IMR-90 (cell line): Measurements from ENCODE around the gene PRSS1. TPM values are rescaled to one million over a fixed set of nuclear protein-coding genes. Genes with fewer than 3 reads are reported as not detected.

Experiments
- ATAC-seq: fragments of 200-7000 bp; cut with Tn5 transposase; 2 replicates; pipeline ENCODE4 v1.9.1; 2020; ENCODE audit warnings: low read depth, mild to moderate bottlenecking, moderate library complexity
- BruUV-seq: library from RNA; stranded (reverse); fragments of 400-500 nt; replicated peaks from 2 replicates; lab custom pipeline; 2021; lab: Mats Ljungman, UMichigan
- CTCF ChIA-PET: fragments of 300-600 bp; formaldehyde crosslinking; extraction: SDS; loops from one replicate; lab custom pipeline; 2021; ENCODE audit warnings: antibody characterized with exemption; lab: Yijun Ruan, JAX
- POLR2A ChIA-PET: fragments of 300-600 bp; sonication (Branson Sonifier 250); formaldehyde crosslinking; loops from one replicate; lab custom pipeline; 2022; ENCODE audit warnings: antibody characterized with exemption; ENCODE audit not compliant: unreplicated experiment; lab: Charles Lee
- DNase-seq: peaks from one replicate; pipeline ENCODE4 v3.0.0; 2013
- H2AFZ ChIP-seq: replicated peaks from 2 replicates; pipeline ENCODE3; 2013; ENCODE audit warnings: low read length, mild to moderate bottlenecking; ENCODE audit not compliant: poor library complexity
- H2AK5ac ChIP-seq: 2 replicates; pipeline ENCODE4 v1.6.1; 2013; ENCODE audit warnings: low read depth, low read length, inconsistent platforms
- H2AK9ac ChIP-seq: replicated peaks from 2 replicates; pipeline ENCODE3; 2013; ENCODE audit warnings: mild to moderate bottlenecking, low read depth, low read length, moderate library complexity; ENCODE audit not compliant: poor library complexity
- H2BK120ac ChIP-seq: 2 replicates; pipeline ENCODE4 v1.6.1; 2013; ENCODE audit warnings: low read depth, low read length, inconsistent platforms
- H2BK15ac ChIP-seq: 3 replicates; pipeline ENCODE4 v1.6.1; 2013; ENCODE audit warnings: low read depth, low read length, inconsistent platforms
- H2BK20ac ChIP-seq: 2 replicates; pipeline ENCODE4 v1.6.1; 2013; ENCODE audit warnings: low read depth, mild to moderate bottlenecking, inconsistent platforms, low read length, moderate library complexity
- H2BK5ac ChIP-seq: 2 replicates; pipeline ENCODE4 v1.6.1; 2013; ENCODE audit warnings: mild to moderate bottlenecking, low read depth, low read length, inconsistent platforms; ENCODE audit not compliant: poor library complexity, severe bottlenecking
- H3K14ac ChIP-seq: replicated peaks from 2 replicates; pipeline ENCODE4 v1.6.1; 2013; ENCODE audit warnings: low read depth, low read length, inconsistent platforms
- H3K18ac ChIP-seq: 2 replicates; pipeline ENCODE4 v1.6.1; 2013; ENCODE audit warnings: low read depth, low read length, control low read depth
- H3K23ac ChIP-seq: 2 replicates; pipeline ENCODE4 v1.6.1; 2013; ENCODE audit warnings: low read depth, low read length, inconsistent platforms
- H3K27ac ChIP-seq: 2 replicates; pipeline ENCODE4 v1.5.1; 2013; ENCODE audit warnings: mild to moderate bottlenecking, control low read depth, low read length; ENCODE audit not compliant: insufficient read depth
- H3K27me3 ChIP-seq: 2 replicates; pipeline ENCODE4 v1.6.1; 2013; ENCODE audit warnings: low read length; ENCODE audit not compliant: control insufficient read depth, insufficient read depth
- H3K36me3 ChIP-seq: 2 replicates; pipeline ENCODE4 v1.6.1; 2013; ENCODE audit warnings: low read length, mixed read lengths; ENCODE audit not compliant: control insufficient read depth, insufficient read depth
- H3K4ac ChIP-seq: 2 replicates; pipeline ENCODE4 v1.6.1; 2013; ENCODE audit warnings: low read depth, low read length, inconsistent platforms
- H3K4me1 ChIP-seq: 2 replicates; pipeline ENCODE4 v1.6.1; 2013; ENCODE audit warnings: low read length, mixed read lengths; ENCODE audit not compliant: control insufficient read depth, insufficient read depth
- H3K4me2 ChIP-seq: 2 replicates; pipeline ENCODE4 v1.6.1; 2013; ENCODE audit warnings: low read depth, mild to moderate bottlenecking, control low read depth, low read length, moderate library complexity
- H3K4me3 ChIP-seq: 2 replicates; pipeline ENCODE4 v1.5.1; 2013; ENCODE audit warnings: low read depth, mild to moderate bottlenecking, control low read depth, low read length, moderate library complexity; ENCODE audit not compliant: insufficient read depth
- H3K56ac ChIP-seq: 2 replicates; pipeline ENCODE4 v1.6.1; 2013; ENCODE audit warnings: low read length, inconsistent platforms; ENCODE audit not compliant: insufficient read depth; ENCODE audit errors: extremely low read depth
- H3K79me1 ChIP-seq, 2 experiments: 2 replicates each; pipeline ENCODE4 v1.6.1; 2013; ENCODE audit warnings: low read length in 2 of 2, inconsistent platforms in 1 of 2, low read depth in 1 of 2
- H3K9ac ChIP-seq: 2 replicates; pipeline ENCODE4 v1.6.1; 2013; ENCODE audit warnings: low read depth, low read length, control low read depth
- H3K9me1 ChIP-seq: 2 replicates; pipeline ENCODE4 v1.6.1; 2013; ENCODE audit warnings: low read length, inconsistent platforms; ENCODE audit not compliant: insufficient read depth
- H3K9me3 ChIP-seq: 2 replicates; pipeline ENCODE4 v1.6.1; 2013; ENCODE audit warnings: low read length; ENCODE audit not compliant: control insufficient read depth, insufficient read depth
- H4K20me1 ChIP-seq: 2 replicates; pipeline ENCODE4 v1.6.1; 2013; ENCODE audit warnings: low read length, inconsistent platforms; ENCODE audit not compliant: insufficient read depth
- H4K5ac ChIP-seq: 2 replicates; pipeline ENCODE4 v1.6.1; 2013; ENCODE audit warnings: mild to moderate bottlenecking, low read depth, low read length, control low read depth
- H4K8ac ChIP-seq, 2 experiments: 2 replicates each; pipeline ENCODE4 v1.6.1; 2013; ENCODE audit warnings: low read depth in 2 of 2, low read length in 2 of 2, control low read depth in 1 of 2, inconsistent platforms in 1 of 2
- H4K91ac ChIP-seq: 2 replicates; pipeline ENCODE4 v1.6.1; 2013; ENCODE audit warnings: low read depth, low read length, inconsistent platforms; ENCODE audit not compliant: insufficient read depth
- BHLHE40 ChIP-seq: fragments of 150-350 bp; IDR thresholded peaks from 2 replicates; pipeline ENCODE4 v1.6.1; 2016; ENCODE audit warnings: mild to moderate bottlenecking, low read depth, low read length
- CEBPB ChIP-seq: IDR thresholded peaks from 2 replicates; pipeline ENCODE4 v1.6.1; 2012; ENCODE audit warnings: low read depth, low read length, improper control_type of control experiment
- CHD1 ChIP-seq: IDR thresholded peaks from 2 replicates; pipeline ENCODE4 v1.6.1; 2012; ENCODE audit warnings: low read depth, low read length, improper control_type of control experiment
- CTCF ChIP-seq: conservative IDR thresholded peaks from 2 replicates; pipeline ENCODE4 v1.5.1; 2012; ENCODE audit warnings: mild to moderate bottlenecking, low read depth, low read length, improper control_type of control experiment
- ELK1 ChIP-seq: fragments of 150-350 bp; IDR thresholded peaks from 2 replicates; pipeline ENCODE4 v1.6.1; 2016; ENCODE audit warnings: low read depth, mild to moderate bottlenecking, low read length, moderate library complexity, borderline replicate concordance
- FOS ChIP-seq: fragments of 150-350 bp; IDR thresholded peaks from 2 replicates; pipeline ENCODE4 v1.6.1; 2016; ENCODE audit warnings: low read depth, low read length
- MAFK ChIP-seq: IDR thresholded peaks from 2 replicates; pipeline ENCODE4 v1.6.1; 2012; ENCODE audit warnings: low read depth, low read length, improper control_type of control experiment
- MAZ ChIP-seq: IDR thresholded peaks from 2 replicates; pipeline ENCODE4 v1.6.1; 2012; ENCODE audit warnings: low read depth, mild to moderate bottlenecking, low read length, improper control_type of control experiment, moderate library complexity, borderline replicate concordance
- MXI1 ChIP-seq: IDR thresholded peaks from 2 replicates; pipeline ENCODE4 v1.6.1; 2012; ENCODE audit warnings: low read depth, mild to moderate bottlenecking, low read length, moderate library complexity, borderline replicate concordance
- NFE2L2 ChIP-seq: fragments of 150-350 bp; IDR thresholded peaks from 2 replicates; pipeline ENCODE4 v1.6.1; 2016; ENCODE audit warnings: low read depth, mild to moderate bottlenecking, low read length
- POLR2A ChIP-seq: IDR thresholded peaks from 2 replicates; pipeline ENCODE4 v1.6.1; 2012; ENCODE audit warnings: mild to moderate bottlenecking, low read depth, low read length
- RAD21 ChIP-seq: IDR thresholded peaks from 2 replicates; pipeline ENCODE4 v1.6.1; 2012; ENCODE audit warnings: low read length, improper control_type of control experiment
- RCOR1 ChIP-seq: IDR thresholded peaks from 2 replicates; pipeline ENCODE4 v1.6.1; 2012; ENCODE audit warnings: mild to moderate bottlenecking, low read length, improper control_type of control experiment; ENCODE audit not compliant: insufficient replicate concordance
- RFX5 ChIP-seq: IDR thresholded peaks from 2 replicates; pipeline ENCODE4 v1.8.0; 2012; ENCODE audit warnings: low read depth, mild to moderate bottlenecking, low read length, moderate library complexity
- SMC3 ChIP-seq: fragments of 150-350 bp; IDR thresholded peaks from 2 replicates; pipeline ENCODE4 v1.6.1; 2016; ENCODE audit warnings: low read depth, mild to moderate bottlenecking, antibody characterized with exemption, low read length, moderate library complexity
- USF2 ChIP-seq: fragments of 150-350 bp; IDR thresholded peaks from 2 replicates; pipeline ENCODE4 v1.6.1; 2017; ENCODE audit warnings: mild to moderate bottlenecking, antibody characterized with exemption, low read length, low read depth
- WGBS, 2 experiments: methylation state at CpG; one replicate each; pipeline versions ENCODE4 v1.1.5 to v1.1.7; 2013; ENCODE audit warnings: missing lambda C conversion rate in 2 of 2; ENCODE audit not compliant: insufficient read length in 1 of 2; ENCODE audit errors: extremely low coverage in 2 of 2; 5-methylcytosine and 5-hydroxymethylcytosine counted together
- dilution Hi-C: fragments of 300-500 bp; cut with HindIII; formaldehyde crosslinking; loops from one replicate; pipeline ENCODE4 v1.14.3; 2018; ENCODE audit warnings: low sequenced_read_pairs; ENCODE audit not compliant: unreplicated experiment
- in situ Hi-C: fragments of 300-500 bp; cut with MboI; formaldehyde crosslinking; loops from 3 replicates; pipeline ENCODE4 v1.14.3; 2019; ENCODE audit warnings: low sequenced_read_pairs, inconsistent platforms, mixed read lengths
- intact Hi-C: fragments of 100-400 bp; cut with micrococcal nuclease; formaldehyde crosslinking; loops from 2 replicates; pipeline ENCODE4 v1.10.0; 2022
- polyA plus RNA-seq, 3 experiments: library from polyadenylated mRNA; depleted of rRNA; stranded (reverse); fragments of >200 nt; gene quantifications; 2 replicates each; pipeline ENCODE4 v1.2.3, GENCODE V29; 2012; ENCODE audit warnings: low replicate concordance in 1 of 3
- total RNA-seq: library from RNA; depleted of rRNA; stranded (reverse); fragments of >200 nt; gene quantifications from 2 replicates; pipeline ENCODE4 v1.2.3, GENCODE V29; 2012

The PRSS1 gene
- total and polyA plus RNA-seq, 2 of the 4 experiments (the other 2 are of a cell fraction): not detected

GRCh38 chr7:142767451-142767850, 18.2 kb downstream of the PRSS1 start:
- in situ Hi-C loops (no loop called here), dilution Hi-C loops (no loop called here), intact Hi-C loops (no loop called here)
- Histone ChIP-seq H3K9me3 (no peaks in the 10 kb centered on the region), H2BK20ac (no peak overlapping the region), H3K36me3 (no peaks in the 10 kb centered on the region), H2AK5ac (no peak overlapping the region), H4K8ac (no peak overlapping the region), H3K18ac (no peak overlapping the region), H3K23ac (no peak overlapping the region), H3K4me2 (no peak overlapping the region), H3K9me1 (no peaks in the 10 kb centered on the region), H2AK9ac (no peak overlapping the region), H2AFZ (no peak overlapping the region), H2BK120ac (no peak overlapping the region), H3K4me3 (no peak overlapping the region), H3K79me1 (no peaks in the 10 kb centered on the region), H3K4ac (no peak overlapping the region), H2BK5ac (no peak overlapping the region), H3K4me1 (no peaks in the 10 kb centered on the region), H3K9ac (no peak overlapping the region), H3K27ac (no peak overlapping the region), H3K56ac (no peak overlapping the region), H2BK15ac (no peak overlapping the region), H4K5ac (no peak overlapping the region), H4K20me1 (no peaks in the 10 kb centered on the region), H3K14ac (no peak overlapping the region), H3K27me3 (peaks cover 8% of the 10 kb centered on the region; the same call in 1 of the 2 replicates), H4K91ac (no peak overlapping the region)
- ChIA-PET CTCF (interaction anchor here (1.0 kb wide), 1 partner anchor 9 kb away, joined by 3 read pairs; no protein-coding TSS in a partner anchor), POLR2A (no interaction called here)
- no peak for TF ChIP-seq CTCF
- no peak for TF ChIP-seq MAFK
- no peak for TF ChIP-seq SMC3
- TF ChIP-seq CHD1: no peak
- TF ChIP-seq USF2: no peak
- no peak for TF ChIP-seq FOS
- TF ChIP-seq RAD21: no peak
- TF ChIP-seq NFE2L2: no peak
- no peak for TF ChIP-seq CEBPB
- no peak for TF ChIP-seq RCOR1
- TF ChIP-seq POLR2A: no peak
- no peak for TF ChIP-seq MAZ
- no peak for TF ChIP-seq ELK1
- TF ChIP-seq MXI1: no peak
- TF ChIP-seq RFX5: no peak
- no peak for TF ChIP-seq BHLHE40
- BruUV-seq: no TSS peak
- ATAC-seq (no peak), DNase-seq (no peak)
- WGBS, 2 experiments: 17% methylated on average over 2 of the region's 3 CpGs; no CpG with 5 or more reads in 1 of the 2 experiments
